Measurements from ENCODE around the gene ZNG1C. TPM values are rescaled to one million over a fixed set of nuclear protein-coding genes. Genes with fewer than 3 reads are reported as not detected.
"Not testable (repeated sequence)": the region's sequence is repeated elsewhere in the genome, so short reads cannot be mapped to it uniquely, and the experiment has no call there.

The ZNG1C gene
- polyA plus RNA-seq (ENCODE audit: insufficient read length in 4 of 4): 10 to 100 TPM; 12.6 to 21.0 (median 16.4) TPM

DNA sequence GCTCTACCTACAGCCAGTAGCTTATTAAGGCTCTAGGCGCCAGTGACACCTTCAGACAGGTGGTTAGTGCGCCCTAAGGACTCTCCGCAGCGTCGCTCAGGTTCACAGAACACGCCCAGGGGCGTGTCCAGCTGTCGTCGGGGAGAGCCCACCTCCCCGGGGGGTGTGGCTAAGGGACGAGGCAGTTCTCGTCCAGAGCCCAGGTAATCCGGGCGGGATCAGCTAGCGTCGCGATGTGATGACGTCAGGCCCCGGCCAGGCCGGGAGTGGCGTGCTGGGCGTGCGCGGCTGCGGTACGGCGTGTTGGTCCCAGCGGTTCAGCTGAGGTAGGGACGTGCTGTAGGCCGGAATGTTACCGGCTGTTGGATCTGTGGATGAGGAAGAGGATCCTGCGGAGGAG is at the start of gene ZNG1C:
TSS of gene ZNG1C (plus strand) at position 301 of the 400 bp plus-strand sequence. CDS start at position 350, 49 bp downstream.
- DNase-seq (ENCODE audit: low read depth in 4 of 4, low spot score in 3 of 4): not testable (repeated sequence)

DNA sequence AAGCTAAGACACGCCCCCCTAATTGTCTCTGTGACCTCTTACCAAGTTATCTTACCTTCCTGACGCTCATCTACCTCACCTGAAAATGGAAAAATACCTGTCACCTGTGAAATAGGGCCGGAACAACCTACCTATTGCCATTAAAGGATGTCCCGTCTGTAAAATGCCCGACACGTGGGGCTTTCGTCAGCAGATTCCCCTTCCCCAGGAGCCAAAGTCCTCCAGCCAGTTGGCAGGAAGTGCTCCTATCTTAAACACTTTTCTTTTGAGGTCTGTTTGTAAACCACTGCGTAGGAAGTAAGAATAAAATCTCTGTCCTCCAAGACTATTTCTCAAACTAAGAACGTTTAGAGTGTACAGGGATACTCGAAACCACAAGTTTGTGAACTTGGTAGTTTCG is 654 bp downstream of the ZNG1C start:
- DNase-seq (ENCODE audit: low read depth in 4 of 4, low spot score in 3 of 4): not testable (repeated sequence)

DNA sequence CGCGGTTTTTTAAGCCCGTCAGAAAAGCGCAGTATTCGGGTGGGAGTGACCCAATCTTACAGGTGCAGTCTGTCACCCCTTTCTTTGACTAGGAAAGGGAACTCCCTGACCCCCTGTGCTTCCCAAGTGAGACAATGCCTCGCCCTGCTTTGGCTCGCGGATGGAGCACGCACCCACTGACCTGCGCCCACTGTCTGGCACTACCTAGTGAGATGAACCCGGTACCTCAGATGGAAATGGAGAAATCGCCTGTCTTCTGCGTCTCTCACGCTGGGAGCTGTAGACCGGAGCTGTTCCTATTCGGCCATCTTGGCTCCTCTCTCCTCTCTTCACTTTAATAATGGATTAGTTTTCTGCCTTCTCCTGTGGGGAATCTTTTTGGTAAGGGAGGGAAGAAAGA is 39.3 kb downstream of the ZNG1C start:
- not testable (repeated sequence) for DNase-seq (ENCODE audit: low read depth in 4 of 4, low spot score in 3 of 4)

DNA sequence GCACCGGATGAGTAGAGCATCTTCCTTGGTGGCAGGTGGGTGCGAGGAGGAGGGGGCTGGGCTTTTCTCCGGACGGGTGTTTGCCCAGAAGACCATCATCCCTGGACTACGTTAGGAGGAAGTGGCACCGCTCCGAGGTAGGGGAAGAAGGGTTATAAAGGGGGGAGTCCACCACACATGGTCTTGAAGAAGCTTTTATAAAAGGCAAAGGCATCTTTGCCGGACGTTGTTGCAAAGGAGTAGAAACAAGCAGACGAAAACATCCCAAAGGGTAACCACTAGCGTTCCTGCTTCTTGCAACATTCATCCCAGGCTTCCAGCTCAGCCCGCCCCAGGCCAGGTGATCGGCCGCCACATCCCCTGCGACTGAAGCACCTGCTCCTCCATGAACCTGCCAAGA is 60.8 kb downstream of the ZNG1C start, which contains the start of gene FOXD4L3:
TSS of gene FOXD4L3 (plus strand) at position 301 of the 400 bp plus-strand sequence. CDS start at position 386, 85 bp downstream.
- not testable (repeated sequence) for DNase-seq (ENCODE audit: low read depth in 4 of 4, low spot score in 3 of 4)

DNA sequence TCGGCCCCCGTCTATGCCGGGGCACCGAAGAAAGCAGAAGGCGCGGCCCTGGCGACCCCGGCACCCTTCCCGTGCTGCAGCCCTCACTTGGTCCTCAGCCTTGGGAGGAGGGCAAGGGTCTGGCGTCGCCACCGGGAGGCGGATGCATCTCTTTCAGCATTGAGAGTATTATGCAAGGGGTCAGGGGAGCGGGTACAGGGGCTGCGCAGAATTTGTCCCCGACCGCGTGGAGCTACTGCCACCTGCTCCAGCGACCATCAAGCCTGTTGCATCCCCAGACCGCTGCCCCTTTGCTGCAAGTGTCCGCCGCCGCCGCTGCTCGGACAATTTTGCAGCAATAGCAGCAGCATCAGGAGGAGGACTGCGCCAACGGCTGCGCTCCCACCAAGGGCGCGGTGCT is 62.0 kb downstream of the ZNG1C start:
- DNase-seq (ENCODE audit: low read depth in 4 of 4, low spot score in 3 of 4): not testable (repeated sequence)

DNA sequence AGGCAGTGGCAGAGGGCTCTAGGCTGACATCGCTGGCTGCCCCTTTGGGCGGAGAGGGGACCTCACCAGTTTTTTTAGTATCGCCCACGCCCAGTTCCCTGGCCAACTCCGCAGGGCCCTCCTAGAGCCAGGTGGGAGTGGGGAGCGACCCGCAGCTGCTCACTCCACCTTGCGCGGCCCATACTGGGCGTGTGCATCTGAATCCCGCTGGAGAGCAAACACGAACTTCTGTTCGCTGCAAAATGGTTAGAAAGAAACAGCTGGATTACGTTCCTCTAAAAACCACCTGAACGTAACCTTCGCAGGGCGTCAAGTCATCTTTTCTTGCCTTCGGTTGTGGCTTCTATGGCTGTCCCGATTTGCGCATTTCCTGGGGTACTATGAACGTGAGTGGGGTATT is 62.4 kb downstream of the ZNG1C start:
- not testable (repeated sequence) for DNase-seq (ENCODE audit: low read depth in 4 of 4, low spot score in 3 of 4)

DNA sequence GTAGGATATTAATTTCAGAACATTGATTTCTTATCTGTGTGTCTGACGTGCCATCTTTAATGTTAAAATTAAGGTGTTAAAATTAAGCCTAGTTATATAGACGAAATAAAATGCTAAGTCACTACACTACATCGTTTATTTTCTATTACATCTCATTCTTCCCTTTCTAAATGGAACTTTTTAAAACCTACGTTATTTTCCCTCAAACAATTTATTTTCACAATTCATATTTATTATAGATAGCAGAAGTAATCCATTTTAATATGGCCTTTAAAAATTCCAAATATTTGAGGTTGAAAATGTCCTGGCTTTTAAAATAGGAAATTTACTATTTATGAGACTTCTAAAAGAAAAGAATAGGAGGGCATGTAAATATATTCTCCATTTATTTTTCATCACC is 63.0 kb downstream of the ZNG1C start:
- DNase-seq (ENCODE audit: low read depth in 4 of 4, low spot score in 3 of 4): not testable (repeated sequence)

DNA sequence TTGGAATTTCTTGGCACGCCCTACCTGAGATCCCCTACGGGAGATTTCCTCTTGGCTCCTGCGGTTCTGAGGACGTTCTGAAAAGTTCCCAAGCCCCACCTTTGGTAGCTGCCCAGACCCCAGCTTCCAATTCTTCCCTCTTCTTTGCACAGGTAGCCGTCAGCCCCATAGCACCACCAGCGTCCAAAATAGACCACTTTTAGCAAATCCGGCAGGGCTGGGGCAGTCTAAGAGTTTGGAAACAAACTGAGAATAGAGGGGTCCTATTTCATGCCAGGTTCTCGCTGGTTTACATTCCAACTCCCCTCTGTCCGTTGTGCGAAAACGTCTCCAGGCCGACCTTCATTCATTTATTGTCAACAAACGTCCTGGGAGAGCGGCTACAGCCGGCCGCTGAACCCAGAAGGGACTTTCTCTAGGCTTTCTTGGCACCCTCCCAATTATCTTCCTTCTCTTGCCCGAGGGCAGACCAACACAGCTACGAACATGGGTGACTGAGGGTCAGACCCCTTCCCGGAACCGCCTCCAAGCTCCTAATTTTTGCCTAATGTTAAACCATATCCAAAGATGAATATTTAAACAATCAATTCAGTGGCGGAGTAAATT is 64.0 kb downstream of the ZNG1C start:
- DNase-seq (ENCODE audit: low read depth in 4 of 4, low spot score in 3 of 4): not testable (repeated sequence)

DNA sequence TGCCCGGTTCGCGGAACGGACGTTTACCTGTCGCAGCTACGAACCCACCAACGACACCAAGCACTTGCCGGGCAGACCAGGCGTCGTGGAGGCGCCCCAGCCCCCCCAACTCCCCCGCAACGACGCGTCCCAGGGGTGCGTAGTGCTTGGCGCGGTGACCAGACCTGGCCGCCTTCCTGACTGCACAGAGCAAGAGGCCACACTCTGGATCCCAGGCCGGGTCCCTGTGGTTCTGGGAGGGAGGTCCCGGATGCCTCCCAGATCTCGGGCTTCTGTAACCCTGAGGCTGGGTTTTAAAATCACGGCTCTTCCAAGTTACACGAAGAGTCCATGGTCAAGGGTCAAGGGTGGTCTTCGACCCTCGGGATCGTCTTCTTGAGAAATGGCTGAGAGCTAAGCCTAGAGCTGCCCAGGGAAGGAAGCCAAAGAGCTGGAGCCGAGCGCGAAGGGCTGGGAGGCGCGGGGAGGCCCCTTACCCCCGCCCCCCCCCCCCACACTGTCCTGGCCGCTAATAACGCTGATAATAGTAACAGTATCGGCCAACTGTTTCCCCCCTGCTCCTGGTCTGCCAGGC is 64.7 kb downstream of the ZNG1C start:
- DNase-seq (ENCODE audit: low read depth in 4 of 4, low spot score in 3 of 4): not testable (repeated sequence)

DNA sequence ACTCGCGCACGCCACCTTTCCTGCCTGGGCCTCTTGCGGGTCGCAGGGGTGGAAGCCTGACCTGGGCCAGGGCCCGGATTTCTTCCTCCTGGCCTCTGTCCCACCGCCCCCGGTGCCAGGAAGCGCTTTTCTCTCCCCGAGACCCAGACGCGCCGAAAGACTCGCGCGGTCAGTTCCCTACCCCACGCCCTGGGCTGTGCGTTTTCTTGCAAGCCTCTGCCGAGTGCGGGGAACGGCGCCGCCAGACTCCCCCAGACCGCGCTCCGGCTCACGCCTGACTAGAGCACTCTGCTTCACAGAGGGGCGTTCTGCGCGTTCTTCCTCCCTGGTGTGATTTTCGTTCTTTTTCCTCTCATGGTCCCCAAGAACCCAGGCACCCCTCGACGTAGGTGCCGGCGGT is 65.3 kb downstream of the ZNG1C start:
- not testable (repeated sequence) for DNase-seq (ENCODE audit: low read depth in 4 of 4, low spot score in 3 of 4)

DNA sequence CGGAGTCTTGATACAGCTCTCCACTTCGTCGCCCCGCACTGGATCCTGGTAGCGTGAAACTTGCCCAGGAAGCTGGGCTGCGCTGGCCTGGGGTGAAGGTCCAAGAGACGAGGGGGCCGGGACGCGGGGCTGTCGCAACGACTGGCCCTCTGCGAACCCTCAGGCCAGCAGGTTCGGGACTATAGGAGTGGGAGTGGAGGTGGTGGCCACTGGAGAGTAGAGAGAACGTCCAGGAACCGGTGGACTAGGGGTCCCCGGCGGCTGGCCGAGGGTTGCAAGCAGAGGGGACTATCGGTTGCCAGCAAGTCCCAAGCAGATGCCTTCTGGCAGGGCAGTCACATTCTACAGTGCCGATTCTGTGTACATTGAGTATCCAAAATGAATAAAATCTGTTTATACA is 65.9 kb downstream of the ZNG1C start:
- not testable (repeated sequence) for DNase-seq (ENCODE audit: low read depth in 4 of 4, low spot score in 3 of 4)

DNA sequence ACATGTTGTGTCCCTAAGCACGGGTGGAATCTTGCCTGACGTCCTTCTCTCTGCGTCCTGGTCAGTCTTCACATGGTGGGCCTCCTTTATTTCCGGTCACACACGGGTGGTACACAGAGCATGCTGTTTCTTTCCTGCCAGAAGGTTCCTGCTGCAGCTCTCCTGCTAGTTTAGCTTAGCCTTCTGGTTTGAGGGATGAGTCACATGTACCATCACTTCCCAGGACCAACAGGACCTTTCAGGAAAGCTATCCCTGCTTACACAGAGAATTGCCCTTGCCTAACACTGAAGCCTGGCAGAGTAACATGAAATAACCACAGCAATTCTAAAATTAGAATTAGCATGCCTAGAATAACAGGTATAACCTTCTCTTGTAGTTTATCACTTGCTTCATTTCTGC is 69.4 kb downstream of the ZNG1C start:
- not testable (repeated sequence) for DNase-seq (ENCODE audit: low read depth in 4 of 4, low spot score in 3 of 4)

DNA sequence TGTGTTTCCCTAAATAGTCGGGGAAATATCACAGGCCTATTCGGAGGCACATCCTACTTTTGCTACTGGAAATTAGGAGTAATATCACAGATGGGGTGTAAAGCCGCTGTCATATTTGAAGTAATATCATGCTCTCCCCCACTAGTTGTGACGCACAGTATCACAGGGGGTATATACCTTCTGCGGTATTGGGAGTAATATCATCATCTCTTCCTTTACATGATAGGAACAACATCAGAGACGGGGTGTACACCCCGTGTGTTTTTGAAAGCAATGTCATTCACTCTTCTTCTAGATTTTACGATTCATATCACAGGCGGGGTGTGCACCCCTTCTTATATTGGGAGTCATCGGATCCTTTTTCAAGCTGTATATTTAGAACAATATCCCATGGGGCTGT is 76.4 kb downstream of the ZNG1C start:
- DNase-seq (ENCODE audit: low read depth in 4 of 4, low spot score in 3 of 4): not testable (repeated sequence)

DNA sequence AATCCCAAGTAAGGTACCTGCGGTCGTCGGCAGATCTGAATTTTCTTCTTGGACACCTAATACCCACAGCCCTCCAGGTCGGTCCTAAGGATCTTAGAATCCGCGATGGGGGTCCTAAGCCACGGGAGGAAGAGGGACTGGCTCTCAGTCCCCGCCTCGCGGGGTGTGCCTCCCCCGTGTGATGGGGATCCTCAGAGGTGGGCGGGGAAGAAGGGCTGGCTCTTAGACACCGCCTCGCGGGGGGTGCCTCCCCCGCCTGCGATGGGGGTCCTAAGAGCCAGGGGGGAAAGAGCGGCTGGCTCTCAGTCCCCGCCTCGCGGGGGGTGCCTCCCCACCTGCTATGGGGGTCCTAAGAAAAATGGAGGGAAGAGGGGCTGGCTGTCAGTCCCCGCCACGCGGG is 82.0 kb downstream of the ZNG1C start:
- not testable (repeated sequence) for DNase-seq (ENCODE audit: low read depth in 4 of 4, low spot score in 3 of 4)

DNA sequence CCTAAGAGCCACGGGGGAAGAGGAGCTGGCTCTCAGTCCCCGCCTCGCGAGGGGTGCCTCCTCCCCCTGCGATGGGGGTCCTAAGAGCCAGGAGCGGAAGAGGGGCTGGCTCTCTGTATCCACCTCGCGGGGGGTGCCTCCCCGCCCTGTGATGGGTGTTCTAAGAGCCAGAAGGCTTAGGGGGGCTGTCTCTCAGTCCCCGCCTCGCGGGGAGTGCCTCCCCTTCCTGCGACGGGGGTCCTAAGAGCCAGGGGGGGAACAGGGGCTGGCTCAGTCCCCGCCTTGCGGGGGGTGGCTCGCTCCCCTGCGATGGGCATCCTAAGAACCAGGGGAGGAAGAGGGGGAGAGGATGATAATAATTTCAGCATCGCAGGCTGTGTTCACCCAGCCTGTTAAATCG is 82.7 kb downstream of the ZNG1C start:
- not testable (repeated sequence) for DNase-seq (ENCODE audit: low read depth in 4 of 4, low spot score in 3 of 4)

DNA sequence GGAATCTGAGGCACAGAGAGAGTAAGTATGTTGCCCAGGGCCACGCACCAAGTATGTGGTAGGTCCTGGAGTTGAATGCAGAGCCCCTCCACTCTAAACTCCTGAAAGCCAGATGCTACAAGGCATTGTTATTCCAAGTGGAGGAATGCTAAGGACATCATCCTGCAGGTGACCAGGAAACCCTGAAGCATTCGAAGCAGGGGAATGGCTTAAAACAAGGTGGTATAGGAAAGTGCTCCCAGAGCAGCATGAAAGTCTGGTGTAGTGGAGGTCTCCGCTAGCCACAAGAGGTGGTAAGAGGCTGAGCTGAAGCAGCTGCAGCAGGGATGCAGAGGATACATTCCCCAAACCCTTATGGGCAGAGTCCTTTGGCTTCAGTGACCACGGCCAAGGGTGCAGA is 87.3 kb downstream of the ZNG1C start:
- not testable (repeated sequence) for DNase-seq (ENCODE audit: low read depth in 4 of 4, low spot score in 3 of 4)

DNA sequence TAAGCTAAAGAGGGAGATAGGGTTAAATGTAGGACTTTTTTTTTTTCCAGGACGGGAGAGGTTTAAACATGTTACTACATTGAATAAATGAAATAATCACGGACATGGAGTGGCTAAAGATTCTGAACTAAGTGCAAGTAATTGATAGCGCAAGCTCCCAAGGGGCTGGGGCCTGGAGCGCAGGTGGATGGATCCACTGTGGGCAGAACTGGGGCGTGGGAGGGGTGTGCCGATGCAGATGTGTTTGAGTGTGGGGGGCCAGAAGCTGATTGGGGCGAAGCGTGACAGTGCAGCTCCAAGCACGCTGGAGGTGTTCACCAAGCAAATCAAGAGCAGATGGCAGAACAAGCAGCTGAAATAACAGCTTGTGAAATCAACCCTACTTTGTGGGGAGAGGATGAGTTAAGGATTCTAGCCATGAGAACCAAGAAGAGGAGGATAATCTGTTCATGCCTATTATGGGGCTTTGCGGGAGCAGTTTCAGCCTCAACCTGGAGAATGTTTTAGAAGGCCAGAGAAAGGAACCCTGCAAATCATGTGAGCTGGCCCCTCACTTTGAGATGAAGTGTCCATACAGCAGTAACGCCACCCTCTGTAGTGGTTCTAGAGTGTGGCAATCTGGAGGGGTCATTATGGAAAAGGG is 88.9 kb downstream of the ZNG1C start:
- DNase-seq (ENCODE audit: low read depth in 4 of 4, low spot score in 3 of 4): not testable (repeated sequence)

DNA sequence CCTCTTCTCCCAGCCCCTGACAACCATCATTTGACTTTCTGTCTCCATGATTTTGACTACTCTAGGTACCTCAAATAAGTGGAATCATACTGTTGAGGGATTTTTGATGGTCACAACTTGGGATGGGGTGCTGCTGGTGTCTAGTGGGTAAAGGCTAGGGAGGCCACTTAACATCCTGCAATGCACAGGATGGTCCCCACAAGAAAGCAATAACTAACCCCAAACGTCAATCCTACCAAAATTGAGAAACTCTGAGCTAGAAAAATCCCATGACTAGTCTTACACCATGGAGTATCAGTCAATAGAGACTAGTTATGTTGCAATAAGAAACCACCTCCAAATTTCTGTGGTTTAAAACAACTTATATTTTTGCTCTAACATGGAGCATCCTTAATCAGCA is 90.3 kb downstream of the ZNG1C start:
- DNase-seq (ENCODE audit: low read depth in 4 of 4, low spot score in 3 of 4): not testable (repeated sequence)

DNA sequence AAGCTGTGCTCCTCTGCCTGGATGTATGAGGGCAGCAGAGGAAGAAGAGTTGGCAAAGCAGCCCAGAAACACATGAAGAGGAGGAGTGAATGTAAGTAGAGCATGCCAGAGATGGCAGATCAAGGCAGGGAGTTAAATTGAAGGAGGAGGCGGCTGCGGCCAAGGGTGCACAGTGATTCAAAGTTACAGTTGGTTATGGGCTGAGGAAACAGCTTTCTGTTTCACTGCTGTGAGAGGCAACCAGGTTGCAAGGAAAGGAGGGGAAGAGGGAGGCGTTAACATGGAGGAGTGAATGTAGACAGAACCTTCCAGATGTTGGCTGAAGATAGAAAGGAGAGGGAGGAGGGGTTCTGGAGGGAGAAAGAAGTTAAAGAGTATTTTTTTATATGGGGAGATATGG is 94.2 kb downstream of the ZNG1C start:
- not testable (repeated sequence) for DNase-seq (ENCODE audit: low read depth in 4 of 4, low spot score in 3 of 4)

DNA sequence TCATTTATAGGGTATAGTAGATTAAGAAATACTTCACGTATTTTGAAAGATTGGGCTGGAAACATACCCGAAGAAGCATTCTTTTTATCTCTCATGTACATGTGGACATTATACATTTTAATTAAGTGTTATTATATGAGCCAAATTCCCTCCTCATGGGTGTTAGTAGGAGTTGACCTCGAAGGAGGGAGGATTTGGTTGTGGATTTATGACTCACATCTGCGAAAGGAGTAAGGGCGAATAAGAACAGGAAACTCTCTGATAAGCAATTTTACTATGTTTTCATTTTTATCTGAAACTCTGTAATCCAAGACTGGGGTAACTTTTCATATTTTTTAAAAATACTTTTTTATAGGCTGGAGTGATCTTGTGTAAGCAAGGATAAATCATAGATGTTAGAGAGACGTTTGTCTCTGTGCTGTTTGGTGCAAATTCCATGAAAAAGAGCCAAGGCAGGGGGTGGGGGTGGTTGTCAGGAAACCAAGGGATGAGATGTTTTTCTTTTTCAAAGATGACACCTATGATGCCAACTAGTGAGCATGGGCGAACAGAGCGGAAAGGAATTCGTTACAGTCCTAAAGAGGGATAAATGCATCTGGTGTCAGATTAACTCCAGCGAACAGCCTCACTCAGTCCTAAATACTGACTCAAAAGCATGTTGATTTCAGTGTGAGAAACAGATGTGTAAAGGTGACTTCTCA is 95.0 kb downstream of the ZNG1C start:
- not testable (repeated sequence) for DNase-seq (ENCODE audit: low read depth in 4 of 4, low spot score in 3 of 4)

DNA sequence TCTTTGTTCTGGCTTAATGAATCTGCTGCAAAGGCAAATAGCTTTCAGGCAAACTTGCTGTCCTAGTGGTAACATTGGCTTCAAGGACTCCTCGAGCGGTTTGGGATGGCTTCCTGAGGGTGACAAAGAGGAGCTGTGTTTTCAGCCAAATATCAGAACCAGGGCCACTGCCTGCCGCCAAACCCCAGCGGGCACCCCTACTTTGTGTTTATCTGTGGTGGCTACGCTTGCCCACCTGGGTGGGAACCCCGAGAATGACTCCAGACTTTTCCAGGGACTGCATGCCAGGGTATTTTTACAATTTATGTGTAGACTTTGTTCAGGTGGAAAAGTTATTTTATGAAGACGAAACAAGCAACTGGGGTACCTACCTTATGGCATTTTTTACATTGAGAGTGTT is 96.2 kb downstream of the ZNG1C start:
- DNase-seq (ENCODE audit: low read depth in 4 of 4, low spot score in 3 of 4): not testable (repeated sequence)
